NCI-H226 (cell line): Measurements from ENCODE around the gene YWHAH.

Experiments
- DNase-seq: peaks from one replicate; pipeline ENCODE4 v3.0.0-alpha.2; 2015

YWHAH gene

DNA sequence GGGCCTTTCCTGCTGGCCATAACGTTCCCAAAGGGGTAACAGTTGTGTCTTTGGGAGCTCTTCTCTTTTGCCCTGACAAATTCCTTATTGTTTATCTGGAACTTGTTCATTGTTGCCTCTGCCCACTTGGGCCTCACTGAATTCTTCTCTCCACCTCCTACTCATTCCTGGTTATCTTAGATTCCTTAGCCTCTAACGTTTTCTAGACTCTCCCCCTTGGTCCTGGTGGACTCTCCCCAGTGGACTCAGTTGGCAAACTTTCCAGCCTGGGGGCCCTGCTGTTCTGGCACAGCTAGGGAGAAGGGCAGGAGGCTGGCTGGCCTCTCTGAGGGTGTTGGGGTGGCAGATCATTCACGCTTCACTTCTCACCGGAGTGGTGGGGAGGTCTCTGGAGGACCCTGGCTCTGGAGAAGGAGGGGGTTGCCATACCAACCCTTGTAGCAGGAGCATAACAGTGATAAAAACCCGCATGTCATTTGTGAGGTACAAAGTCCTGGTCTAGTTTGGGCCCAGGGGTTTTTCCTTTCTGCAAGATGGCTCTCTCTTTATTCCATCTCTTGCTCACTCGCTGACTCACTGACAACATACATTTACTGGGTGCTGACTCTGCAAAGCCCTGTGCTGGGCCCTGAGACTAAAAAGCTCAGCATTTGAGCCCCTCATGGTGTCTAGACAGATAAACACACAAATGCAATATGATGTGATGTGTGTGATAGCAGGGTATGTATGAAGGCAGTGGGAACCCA is 39.7 kb downstream of the YWHAH start:
- peak; percentile 70 for DNase-seq

DNA sequence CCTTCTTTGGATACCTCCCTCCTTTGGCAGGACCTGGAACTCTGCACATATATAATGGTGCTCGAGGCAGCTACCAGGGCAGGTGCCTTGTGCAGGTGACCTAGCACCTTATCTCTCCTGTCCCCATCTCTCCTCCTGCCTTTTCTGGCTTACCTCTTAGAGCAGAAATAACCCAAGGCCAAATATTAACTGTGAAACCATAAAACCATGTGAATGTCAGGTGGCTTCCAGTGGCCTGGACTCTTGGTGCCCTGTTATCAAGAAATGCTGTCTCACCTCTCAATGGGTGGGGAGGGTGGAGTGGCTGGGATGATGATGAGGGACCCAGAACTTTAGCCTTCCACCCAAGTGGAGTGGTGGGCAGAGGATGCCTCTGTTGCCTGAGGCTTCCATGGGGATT is 42.9 kb downstream of the YWHAH start:
- no peak for DNase-seq

DNA sequence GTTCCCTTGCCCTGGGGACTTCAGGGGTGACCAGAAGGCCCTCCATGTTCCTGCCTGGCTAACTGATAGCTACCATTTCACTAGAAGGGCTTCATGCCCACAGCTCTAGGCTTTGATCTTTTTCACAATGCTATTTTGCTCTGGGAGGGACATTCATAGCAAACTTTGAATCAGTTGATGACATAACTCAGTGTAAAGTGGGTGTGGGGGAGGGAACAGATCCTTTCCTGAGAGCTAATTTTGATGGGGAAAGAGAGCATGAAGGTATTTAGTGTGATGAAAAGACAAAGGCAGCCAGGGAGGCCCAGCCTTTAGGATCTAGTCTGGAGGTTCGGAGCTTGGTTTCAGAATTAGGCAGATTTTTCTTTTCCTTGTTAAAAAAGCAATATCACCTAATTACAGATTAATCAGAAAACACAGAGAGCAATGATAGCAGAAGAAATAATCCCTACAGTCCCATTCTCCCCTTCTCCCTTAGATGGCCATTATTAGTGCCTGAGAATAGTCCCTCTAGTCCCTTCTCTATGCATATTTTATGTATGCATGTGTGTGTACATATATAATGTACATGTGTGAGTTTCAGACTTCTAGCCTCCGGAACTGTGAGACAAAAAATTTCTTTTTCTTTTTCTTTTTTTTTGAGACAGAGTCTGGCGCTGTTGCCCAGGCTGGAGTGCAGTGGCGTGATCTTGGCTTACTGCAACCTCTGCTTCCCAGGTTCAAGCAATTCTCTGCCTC is 46.9 kb downstream of the YWHAH start:
- DNase-seq: no peak

DNA sequence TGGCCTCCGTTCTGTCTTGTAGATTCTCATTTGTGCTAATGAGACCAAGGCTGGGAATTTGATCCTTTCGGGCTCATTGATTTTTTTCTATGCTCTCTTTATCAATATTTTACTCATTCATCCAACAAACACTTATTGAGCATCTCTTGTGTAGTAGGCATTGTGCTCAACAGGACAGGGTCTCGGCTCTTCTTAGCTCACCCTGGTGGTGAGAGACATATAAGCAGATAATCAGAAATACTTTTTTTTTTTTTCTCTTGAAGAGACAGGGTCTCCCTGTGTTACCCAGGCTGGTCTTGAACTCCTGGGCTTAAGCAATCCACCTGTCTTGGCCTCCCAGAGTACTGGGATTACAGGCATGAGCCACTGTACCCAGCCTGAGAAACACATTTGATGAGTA is 50.7 kb downstream of the YWHAH start:
- DNase-seq: no peak

DNA sequence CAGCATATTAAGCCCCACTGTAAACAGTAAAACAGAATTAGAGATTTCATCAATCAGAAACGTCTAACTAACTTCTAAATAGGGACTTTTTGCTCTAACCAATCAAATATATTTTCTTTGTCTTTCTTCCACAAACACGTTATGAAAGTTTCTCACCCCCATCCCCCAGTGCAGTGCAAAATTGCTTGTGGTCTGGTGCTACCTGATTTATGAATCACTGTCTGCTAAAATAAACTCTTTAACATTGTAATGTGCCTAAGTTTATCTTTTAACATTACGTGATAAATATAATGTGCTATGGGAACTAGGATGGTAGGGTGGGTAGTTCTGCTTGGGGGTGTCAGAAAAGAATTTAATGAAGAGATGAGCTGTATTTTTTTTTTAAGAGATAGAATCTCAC is 51.5 kb downstream of the YWHAH start:
- no peak for DNase-seq

DNA sequence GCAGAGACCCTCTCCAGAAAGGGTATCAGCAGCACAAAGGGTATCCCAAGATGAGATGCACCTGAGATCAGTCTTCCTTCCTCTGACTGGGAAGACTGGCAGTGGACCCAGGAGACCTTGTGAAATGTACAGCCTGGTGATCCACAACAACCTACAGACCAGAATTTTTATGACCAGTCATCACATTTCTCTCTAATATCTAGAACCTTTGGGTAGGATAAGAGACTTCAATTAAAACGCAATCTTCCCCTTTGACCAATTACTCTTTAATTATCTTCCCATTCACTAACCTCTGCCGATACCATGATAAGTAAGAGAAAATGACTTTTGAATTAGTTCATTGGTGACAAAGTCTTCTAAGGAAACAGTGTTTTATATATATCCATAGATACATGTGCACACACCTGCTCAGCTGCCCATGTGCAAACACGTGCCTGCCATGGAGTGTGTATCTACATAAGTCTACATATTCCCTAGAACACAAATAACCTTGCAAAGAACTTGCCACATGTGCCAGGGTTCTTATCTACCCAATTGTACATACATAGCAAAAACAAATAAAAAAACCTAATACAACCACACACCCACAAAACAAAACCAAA is 54.5 kb downstream of the YWHAH start:
- no peak for DNase-seq

DNA sequence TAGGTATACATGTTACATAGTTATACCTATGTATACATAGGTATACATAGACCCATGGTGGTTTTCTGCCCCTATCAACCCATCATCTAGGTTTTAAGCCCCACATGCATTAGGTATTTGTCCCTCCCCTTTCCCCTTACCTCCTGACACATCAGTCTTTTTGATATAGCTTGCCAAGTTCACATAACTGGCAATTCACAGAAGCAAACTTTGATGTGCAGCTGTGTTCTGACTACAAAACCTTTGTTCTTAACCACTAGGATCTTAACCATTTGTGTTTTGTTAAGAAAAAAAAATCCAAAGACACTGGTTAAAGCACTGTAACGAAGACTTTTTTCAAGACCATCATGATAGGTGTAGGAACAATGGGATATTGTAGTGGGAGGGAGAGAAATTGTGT is 55.8 kb downstream of the YWHAH start:
- DNase-seq: no peak

DNA sequence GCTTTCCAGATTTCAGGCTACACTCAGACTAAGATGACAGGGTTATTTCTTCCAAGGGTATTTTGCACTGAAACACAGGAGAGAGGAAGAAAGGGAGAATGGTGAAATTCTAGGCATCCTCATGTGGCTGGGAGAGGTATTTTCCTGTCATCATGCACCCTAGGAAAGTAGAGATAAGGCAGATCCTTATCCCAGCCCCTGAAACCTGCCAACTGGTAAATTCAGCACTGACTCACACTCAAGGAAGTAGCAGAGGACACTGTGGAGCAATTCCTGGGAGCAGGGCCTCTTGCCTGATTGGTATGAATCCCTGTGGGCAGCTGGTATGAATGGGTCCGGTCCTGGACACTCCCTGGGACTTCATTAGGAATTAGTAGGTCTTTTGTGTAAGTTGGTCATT is 61.1 kb downstream of the YWHAH start:
- peak; percentile 65 for DNase-seq
